ENCODE results near the gene TERT. TPM values are rescaled to one million over a fixed set of nuclear protein-coding genes. Genes with fewer than 3 reads are reported as not detected.
"Not testable (repeated sequence)": the region's sequence is repeated elsewhere in the genome, so short reads cannot be mapped to it uniquely, and the experiment has no call there.

TERT gene
- total RNA-seq, 4 donors from 2014 or later = not detected

DNA sequence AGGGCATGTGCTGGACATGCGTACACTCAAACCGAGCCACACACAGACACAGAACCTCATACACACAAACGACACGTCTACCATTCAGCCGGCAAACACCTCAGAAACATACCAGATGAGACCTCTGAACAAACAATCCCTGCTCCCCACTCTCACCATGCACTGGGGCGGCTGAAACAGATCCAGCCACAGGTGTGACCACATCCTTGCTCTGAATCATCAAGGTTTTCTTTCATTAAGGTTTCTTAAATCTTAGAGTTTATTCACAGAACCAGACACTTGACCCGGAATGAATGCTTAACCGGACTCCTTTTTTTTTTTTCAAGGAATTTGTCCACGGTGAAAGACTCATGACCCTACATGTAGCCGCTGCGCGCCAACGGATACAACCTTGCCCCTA lies 26.2 kb downstream of the TERT start:
- in situ Hi-C loops (cut with MboI; ENCODE audit: low pct_ligation_motif_present in 1 of 4, low pct_unique_long_range_greater_than_20kb in 1 of 4, low sequenced_read_pairs in 3 of 4) = no loop called here
- Histone ChIP-seq H3K27me3 (no peaks in the 10 kb centered on the region), H3K4me3 (no peak overlapping the region), H3K4me1 (no peaks in the 10 kb centered on the region), H3K36me3 (no peaks in the 10 kb centered on the region), H3K9me3 (no peaks in the 10 kb centered on the region), H3K27ac (no peak overlapping the region)
- TF ChIP-seq POLR2A (IDR thresholded peaks at IDR 0.05) (no peak), POLR2AphosphoS5 (IDR thresholded peaks at IDR 0.05) (no peak), EP300 (IDR thresholded peaks at IDR 0.05; ENCODE audit: low read depth) (no peak)
- TF ChIP-seq, protein P1, sequence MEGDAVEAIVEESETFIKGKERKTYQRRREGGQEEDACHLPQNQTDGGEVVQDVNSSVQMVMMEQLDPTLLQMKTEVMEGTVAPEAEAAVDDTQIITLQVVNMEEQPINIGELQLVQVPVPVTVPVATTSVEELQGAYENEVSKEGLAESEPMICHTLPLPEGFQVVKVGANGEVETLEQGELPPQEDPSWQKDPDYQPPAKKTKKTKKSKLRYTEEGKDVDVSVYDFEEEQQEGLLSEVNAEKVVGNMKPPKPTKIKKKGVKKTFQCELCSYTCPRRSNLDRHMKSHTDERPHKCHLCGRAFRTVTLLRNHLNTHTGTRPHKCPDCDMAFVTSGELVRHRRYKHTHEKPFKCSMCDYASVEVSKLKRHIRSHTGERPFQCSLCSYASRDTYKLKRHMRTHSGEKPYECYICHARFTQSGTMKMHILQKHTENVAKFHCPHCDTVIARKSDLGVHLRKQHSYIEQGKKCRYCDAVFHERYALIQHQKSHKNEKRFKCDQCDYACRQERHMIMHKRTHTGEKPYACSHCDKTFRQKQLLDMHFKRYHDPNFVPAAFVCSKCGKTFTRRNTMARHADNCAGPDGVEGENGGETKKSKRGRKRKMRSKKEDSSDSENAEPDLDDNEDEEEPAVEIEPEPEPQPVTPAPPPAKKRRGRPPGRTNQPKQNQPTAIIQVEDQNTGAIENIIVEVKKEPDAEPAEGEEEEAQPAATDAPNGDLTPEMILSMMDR (IDR thresholded peaks at IDR 0.05) = no peak
- intact Hi-C loops (cut with DNase I; ENCODE audit: low total_unique reads) = no loop called here
- DNase-seq = no peak
- 79% methylated on average over 13 of the region's 13 CpGs; no CpG with 5 or more reads in 1 of the 2 donors for WGBS, 2 donors (ENCODE audit: low coverage in 1 of 2)

- intact Hi-C loops (cut with DNase I; ENCODE audit: low total_unique reads) (no loop called here), in situ Hi-C loops (cut with MboI; ENCODE audit: low pct_ligation_motif_present in 1 of 4, low pct_unique_long_range_greater_than_20kb in 1 of 4, low sequenced_read_pairs in 3 of 4) (no loop called here)
- H3K27me3 ChIP-seq = no peaks in the 10 kb centered on the region
- H3K36me3 ChIP-seq = no peaks in the 10 kb centered on the region
- H3K4me3 ChIP-seq = no peak overlapping the region
- no peaks in the 10 kb centered on the region for H3K4me1 ChIP-seq
- DNase-seq = no peak
- TF ChIP-seq, protein P1 (IDR thresholded peaks at IDR 0.05) = no peak
- TF ChIP-seq POLR2AphosphoS5 (IDR thresholded peaks at IDR 0.05) = no peak
- no peak for TF ChIP-seq POLR2A (IDR thresholded peaks at IDR 0.05)
- TF ChIP-seq EP300 (IDR thresholded peaks at IDR 0.05; ENCODE audit: low read depth) = no peak
- no peaks in the 10 kb centered on the region for H3K9me3 ChIP-seq
- no peak overlapping the region for H3K27ac ChIP-seq
- WGBS, 2 donors (ENCODE audit: low coverage in 1 of 2) = 90% methylated on average over 11 of the region's 13 CpGs; no CpG with 5 or more reads in 1 of the 2 donors
These were observed 26.8 kb downstream of the TERT start for GRCh38 chr5:1268056-1268455.

- H3K36me3 ChIP-seq; H3K4me3 ChIP-seq; DNase-seq; in situ Hi-C loops (cut with MboI; ENCODE audit: low pct_ligation_motif_present in 1 of 4, low pct_unique_long_range_greater_than_20kb in 1 of 4, low sequenced_read_pairs in 3 of 4); H3K9me3 ChIP-seq; H3K27me3 ChIP-seq; H3K27ac ChIP-seq; intact Hi-C loops (cut with DNase I; ENCODE audit: low total_unique reads); H3K4me1 ChIP-seq: not testable (repeated sequence)
- WGBS, 2 donors (ENCODE audit: low coverage in 1 of 2) = 95 to 99% methylated on average over 3 to 5 of the region's 5 CpGs
These were observed 27.4 kb downstream of the TERT start for GRCh38 chr5:1267464-1267863.

DNA sequence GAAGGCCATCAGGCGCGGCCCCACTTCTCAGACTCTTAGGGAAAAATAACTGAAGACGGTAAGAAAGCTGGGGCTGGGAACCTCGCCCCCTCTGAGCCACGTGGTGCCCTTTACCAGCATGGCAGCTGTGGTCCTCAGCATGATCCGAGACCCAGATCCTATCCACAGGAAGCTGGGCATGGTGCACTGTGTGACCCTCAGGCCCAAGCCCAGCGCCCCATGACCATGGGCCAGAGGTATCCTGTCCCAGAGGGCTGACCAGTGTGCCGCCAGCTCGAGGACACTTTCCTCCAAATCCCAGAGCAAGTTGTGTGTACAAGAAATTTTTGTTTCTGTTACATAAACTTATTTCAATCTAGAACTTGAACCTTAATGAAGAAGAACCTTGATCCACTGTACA lies 28.1 kb downstream of the TERT start:
- Histone ChIP-seq H3K36me3 (no peaks in the 10 kb centered on the region), H3K9me3 (no peaks in the 10 kb centered on the region), H3K27ac (no peak overlapping the region), H3K4me3 (no peak overlapping the region), H3K4me1 (no peaks in the 10 kb centered on the region), H3K27me3 (no peaks in the 10 kb centered on the region)
- in situ Hi-C loops (cut with MboI; ENCODE audit: low pct_ligation_motif_present in 1 of 4, low pct_unique_long_range_greater_than_20kb in 1 of 4, low sequenced_read_pairs in 3 of 4) = no loop called here
- TF ChIP-seq, protein P1 (IDR thresholded peaks at IDR 0.05) = no peak
- TF ChIP-seq POLR2AphosphoS5 (IDR thresholded peaks at IDR 0.05) (no peak), POLR2A (IDR thresholded peaks at IDR 0.05) (no peak), EP300 (IDR thresholded peaks at IDR 0.05; ENCODE audit: low read depth) (no peak)
- intact Hi-C loops (cut with DNase I; ENCODE audit: low total_unique reads) = no loop called here
- 82 to 93% methylated on average over 3 to 9 of the region's 9 CpGs for WGBS, 2 donors (ENCODE audit: low coverage in 1 of 2)
- no peak for DNase-seq
